OCI-LY3 (cell line): ENCODE data around the gene TMEM53.

Source experiments
- H2AFZ ChIP-seq: fragments of 200-600, 300-600 bp; shearing (Covaris generic); 2 replicates; pipeline ENCODE4 v1.6.0; 2014; ENCODE audit warnings: antibody characterized with exemption, low read depth, low read length
- H3K27ac ChIP-seq: fragments of 200-600, 300-600 bp; sonication (generic); 2 replicates; pipeline ENCODE4 v1.5.1; 2014; ENCODE audit warnings: mild to moderate bottlenecking, low read length, moderate library complexity, mixed read lengths
- H3K27me3 ChIP-seq: fragments of 200-600, 300-600 bp; sonication (generic); 2 replicates; pipeline ENCODE4 v1.6.1; 2014; ENCODE audit warnings: low read depth, low read length, mixed read lengths
- H3K36me3 ChIP-seq: fragments of 200-600, 300-600 bp; sonication (generic); replicated peaks from 2 replicates; pipeline ENCODE3; 2014; ENCODE audit warnings: low read depth, low read length, mixed read lengths
- H3K4me1 ChIP-seq: fragments of 300-600, 200-600 bp; sonication (generic); 2 replicates; pipeline ENCODE4 v1.6.1; 2014; ENCODE audit warnings: low read length, mixed read lengths
- H3K4me2 ChIP-seq: fragments of 200-600, 300-600 bp; sonication (generic); 2 replicates; pipeline ENCODE4 v1.6.1; 2014; ENCODE audit warnings: low read length, mixed read lengths
- H3K4me3 ChIP-seq: fragments of 300-600, 200-600 bp; sonication (generic); 2 replicates; pipeline ENCODE4 v1.5.1; 2014; ENCODE audit warnings: antibody characterized with exemption, mild to moderate bottlenecking, low read length, moderate library complexity
- H3K79me2 ChIP-seq: fragments of 300-600, 200-600 bp; shearing (Covaris generic); 2 replicates; pipeline ENCODE4 v1.6.1; 2014; ENCODE audit warnings: mild to moderate bottlenecking, low read length, mixed read lengths
- H3K9ac ChIP-seq: fragments of 300-600, 200-600 bp; shearing (Covaris generic); 2 replicates; pipeline ENCODE4 v1.6.0; 2014; ENCODE audit warnings: mild to moderate bottlenecking, low read length, moderate library complexity
- H3K9me3 ChIP-seq: fragments of 200-600, 300-600 bp; shearing (Covaris generic); 2 replicates; pipeline ENCODE4 v1.6.1; 2014; ENCODE audit warnings: low read length, mixed read lengths; ENCODE audit not compliant: insufficient read depth
- H4K20me1 ChIP-seq: fragments of 200-600, 300-600 bp; sonication (generic); 2 replicates; pipeline ENCODE4 v1.6.1; 2016; ENCODE audit warnings: low read length, mixed read lengths; ENCODE audit not compliant: insufficient read depth
- CTCF ChIP-seq: fragments of 200-600, 300-600 bp; sonication (generic); IDR thresholded peaks from 2 replicates; pipeline ENCODE4 v1.5.1; 2014; ENCODE audit warnings: antibody characterized with exemption, low read length, low read depth
- EZH2phosphoT487 ChIP-seq: fragments of 200-600 bp; shearing (Covaris generic); IDR thresholded peaks from 2 replicates; pipeline ENCODE4 v1.6.1; 2018; ENCODE audit warnings: antibody characterized with exemption, mixed run types, low read depth

TMEM53 gene

GRCh38 chr1:44610527-44611148 lies 63.6 kb downstream of the TMEM53 start:
- no peak for TF ChIP-seq CTCF
- TF ChIP-seq EZH2phosphoT487: no peak

GRCh38 chr1:44609768-44610526 lies 64.3 kb downstream of the TMEM53 start:
- Histone ChIP-seq H3K4me2 (no peak overlapping the region), H4K20me1 (no peaks in the 10 kb centered on the region), H3K4me1 (no peaks in the 10 kb centered on the region), H2AFZ (no peak overlapping the region), H3K9ac (no peak overlapping the region), H3K4me3 (no peak overlapping the region), H3K27ac (no peak overlapping the region), H3K79me2 (no peaks in the 10 kb centered on the region), H3K9me3 (no peaks in the 10 kb centered on the region), H3K36me3 (no peaks in the 10 kb centered on the region), H3K27me3 (no peaks in the 10 kb centered on the region)
- TF ChIP-seq CTCF (no peak), EZH2phosphoT487 (no peak)

More at GRCh38 chr1:44610527-44611148, 63.6 kb downstream of the TMEM53 start:
- Histone ChIP-seq H4K20me1 (no peaks in the 10 kb centered on the region), H3K36me3 (no peaks in the 10 kb centered on the region), H3K79me2 (no peaks in the 10 kb centered on the region), H3K27me3 (no peaks in the 10 kb centered on the region), H3K4me1 (no peaks in the 10 kb centered on the region), H3K9ac (no peak overlapping the region), H2AFZ (no peak overlapping the region), H3K27ac (no peak overlapping the region), H3K9me3 (no peaks in the 10 kb centered on the region), H3K4me3 (no peak overlapping the region), H3K4me2 (no peak overlapping the region)

DNA sequence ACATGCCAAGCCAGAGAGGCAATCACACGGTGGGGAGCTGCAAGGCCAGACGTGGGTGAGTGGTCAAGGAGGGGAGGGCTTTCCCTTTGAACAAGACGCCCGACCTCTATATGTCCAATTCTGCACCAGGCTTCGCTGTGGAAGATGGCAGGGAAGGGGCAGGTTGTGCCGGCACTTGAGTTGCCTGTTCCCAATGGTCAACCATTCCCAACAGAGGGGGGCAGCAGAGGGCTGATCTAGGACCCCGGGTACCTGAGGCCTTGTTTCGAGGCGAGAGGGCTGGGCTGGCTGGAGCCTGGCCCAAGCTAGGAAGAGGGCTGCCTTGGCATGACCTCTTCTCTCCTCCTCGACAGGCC lies 64.9 kb downstream of the TMEM53 start:
- Histone ChIP-seq H4K20me1 (no peaks in the 10 kb centered on the region), H3K27me3 (no peaks in the 10 kb centered on the region), H3K4me3 (no peak overlapping the region), H3K4me2 (no peak overlapping the region), H3K9me3 (no peaks in the 10 kb centered on the region), H3K79me2 (no peaks in the 10 kb centered on the region), H3K4me1 (no peaks in the 10 kb centered on the region), H3K27ac (no peak overlapping the region), H2AFZ (no peak overlapping the region), H3K9ac (no peak overlapping the region), H3K36me3 (no peaks in the 10 kb centered on the region)
- TF ChIP-seq CTCF (peak; percentile 36), EZH2phosphoT487 (no peak)

DNA sequence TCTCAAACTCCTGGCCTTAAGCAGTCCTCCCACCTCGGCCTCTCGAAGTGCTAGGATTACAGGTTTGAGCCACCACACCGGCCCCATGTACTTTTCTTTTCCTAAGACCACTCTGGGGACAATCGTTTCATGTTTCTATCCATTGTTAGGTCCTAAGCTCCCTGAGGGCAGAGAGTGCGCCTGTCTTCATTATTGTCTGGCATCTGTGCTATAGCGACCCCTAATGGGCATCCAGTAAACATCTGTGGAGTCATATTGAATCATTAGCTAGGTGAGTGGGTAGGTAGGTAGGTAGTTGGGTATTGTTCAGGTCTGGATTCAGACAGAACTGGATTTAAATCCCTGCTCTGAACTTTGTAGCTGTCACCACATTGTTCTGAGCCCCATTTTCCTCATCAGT lies 66.1 kb downstream of the TMEM53 start:
- Histone ChIP-seq H3K27me3 (no peaks in the 10 kb centered on the region), H3K79me2 (no peaks in the 10 kb centered on the region), H2AFZ (no peak overlapping the region), H3K9me3 (no peaks in the 10 kb centered on the region), H3K4me2 (no peak overlapping the region), H4K20me1 (no peaks in the 10 kb centered on the region), H3K4me1 (no peaks in the 10 kb centered on the region), H3K27ac (no peak overlapping the region), H3K4me3 (no peak overlapping the region), H3K36me3 (no peaks in the 10 kb centered on the region), H3K9ac (no peak overlapping the region)
- TF ChIP-seq CTCF (peak; percentile 53), EZH2phosphoT487 (no peak)
